ENCODE measurements around the gene DROSHA. TPM values are rescaled to one million over a fixed set of nuclear protein-coding genes. Genes with fewer than 3 reads are reported as not detected.

Gene DROSHA
- total and polyA plus RNA-seq, 2 of the 8 experiments (the other 6 are each of a cell fraction or from before 2014, with no cell fraction given) = 65.9 to 122 TPM

DNA sequence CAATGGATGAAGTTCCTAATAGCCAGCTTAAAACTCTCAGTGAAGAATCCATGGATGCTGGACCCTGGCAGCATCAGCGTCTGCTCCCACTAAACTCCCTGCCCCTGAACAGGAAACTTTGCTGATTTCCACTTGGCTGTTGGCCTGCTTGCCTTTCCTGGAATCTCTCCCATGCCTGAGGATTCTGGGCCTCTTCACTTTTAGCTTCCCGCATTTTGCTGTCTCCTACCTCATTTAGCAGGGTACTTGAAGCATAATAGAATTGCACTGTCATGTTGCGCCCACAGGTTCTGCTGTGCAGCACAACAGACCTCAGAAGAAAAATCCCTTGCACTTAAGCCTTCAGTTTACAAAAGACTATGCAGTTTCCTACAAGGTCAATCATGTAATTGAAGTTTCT, 127.6 kb downstream of the DROSHA start:
- Histone ChIP-seq H3K4me2 (ENCODE audit: insufficient read depth in 1 of 2, low read depth in 2 of 2, low read length in 2 of 2) (no peak overlapping the region), H2AFZ (ENCODE audit: low read length) (no peak overlapping the region), H3K36me3 (ENCODE audit: control insufficient read depth in 2 of 4, insufficient read depth in 4 of 4, low read length in 3 of 4) (peaks cover 2 to 39% (median 17%) of the 10 kb centered on the region in 4 experiments; a peak in 6 of 8 replicates), H3K23me2 (ENCODE audit: low read depth, low read length) (no peaks in the 10 kb centered on the region), H3K79me2 (ENCODE audit: control insufficient read depth in 1 of 2, insufficient read depth in 2 of 2, low read length in 2 of 2) (no peaks in the 10 kb centered on the region), H3K14ac (ENCODE audit: insufficient read length) (no peak overlapping the region), H3K27ac (ENCODE audit: low read depth, low read length) (no peak overlapping the region), H3K9me3 (ENCODE audit: insufficient read depth in 2 of 2, low read depth in 1 of 2, low read length in 1 of 2) (no peaks in the 10 kb centered on the region), H3K4ac (replicated peaks; ENCODE audit: insufficient read length, low read depth, low read length) (no peak overlapping the region), H3K9ac (replicated peaks in 1 of 4; ENCODE audit: extremely low read depth in 1 of 4, low read depth in 3 of 4, low read length in 3 of 4) (no peak overlapping the region), H4K20me1 (replicated peaks in 1 of 2; ENCODE audit: control insufficient read depth in 1 of 2, insufficient read depth in 2 of 2, low read length in 2 of 2) (no peaks in the 10 kb centered on the region), H3K18ac (ENCODE audit: extremely low read depth, low read length) (no peak overlapping the region), H3K4me3 (ENCODE audit: extremely low read depth in 1 of 4, insufficient read depth in 2 of 4, low read depth in 3 of 4, low read length in 4 of 4) (no peak overlapping the region), H3K27me3 (replicated peaks in 1 of 4; ENCODE audit: control insufficient read depth in 3 of 4, extremely low read depth in 1 of 4, insufficient read depth in 3 of 4, low read length in 3 of 4) (no peaks in the 10 kb centered on the region), H4K8ac (ENCODE audit: extremely low read depth, insufficient read depth, low read length) (no peak overlapping the region), H3K23ac (ENCODE audit: insufficient read length) (no peak overlapping the region), H2BK5ac (ENCODE audit: low read depth, low read length) (no peak overlapping the region), H3K4me1 (replicated peaks in 1 of 4; ENCODE audit: control insufficient read depth in 3 of 4, insufficient read depth in 4 of 4, low read length in 3 of 4) (no peaks in the 10 kb centered on the region), H2BK120ac (replicated peaks; ENCODE audit: low read depth, low read length) (no peak overlapping the region), H4K91ac (replicated peaks; ENCODE audit: insufficient read length, low read length) (no peak overlapping the region), H3K56ac (replicated peaks; ENCODE audit: insufficient read length, low read depth, low read length) (no peak overlapping the region), H3K79me1 (ENCODE audit: low read depth, low read length) (no peaks in the 10 kb centered on the region), H4K5ac (ENCODE audit: insufficient read length, low read depth, low read length) (no peak overlapping the region), H2BK15ac (ENCODE audit: low read length) (no peak overlapping the region), H2BK12ac (ENCODE audit: low read depth, low read length) (no peak overlapping the region), H2AK5ac (ENCODE audit: low read depth, low read length) (no peak overlapping the region), H2BK20ac (ENCODE audit: low read length) (no peak overlapping the region)
- WGBS, 2 experiments (ENCODE audit: extremely low coverage in 1 of 2, insufficient coverage in 1 of 2, insufficient read length in 1 of 2, insufficient replicate concordance in 2 of 2, low coverage in 1 of 2, low lambda C conversion rate in 2 of 2, missing lambda C conversion rate in 1 of 2) = 96% methylated on average over 3 of the region's 3 CpGs; no CpG with 5 or more reads in 1 of the 2 experiments
- CTCF ChIA-PET (ENCODE audit: partially characterized antibody) = no interaction called here
- POLR2A ChIA-PET (ENCODE audit: partially characterized antibody) = no interaction called here
- no peak for FAIRE-seq
- DNase-seq (ENCODE audit: low read depth in 1 of 2, low spot score in 2 of 2) = no peak
- no peak for TF ChIP-seq POLR2A (IDR thresholded peaks at IDR 0.05; ENCODE audit: control extremely low read depth in 1 of 2, low read depth in 2 of 2, low read length in 2 of 2)
- no peak for TF ChIP-seq SIRT6 (IDR thresholded peaks at IDR 0.05; ENCODE audit: low read length)
- TF ChIP-seq PHF8 (conservative IDR thresholded peaks at IDR 0.05; ENCODE audit: low read depth, low read length) = no peak
- no peak for TF ChIP-seq HDAC6 (IDR thresholded peaks at IDR 0.05; ENCODE audit: low read depth, low read length)
- TF ChIP-seq TAF7 (optimal IDR thresholded peaks at IDR 0.05; ENCODE audit: borderline replicate concordance, low read depth, low read length) = no peak
- TF ChIP-seq, protein P1, sequence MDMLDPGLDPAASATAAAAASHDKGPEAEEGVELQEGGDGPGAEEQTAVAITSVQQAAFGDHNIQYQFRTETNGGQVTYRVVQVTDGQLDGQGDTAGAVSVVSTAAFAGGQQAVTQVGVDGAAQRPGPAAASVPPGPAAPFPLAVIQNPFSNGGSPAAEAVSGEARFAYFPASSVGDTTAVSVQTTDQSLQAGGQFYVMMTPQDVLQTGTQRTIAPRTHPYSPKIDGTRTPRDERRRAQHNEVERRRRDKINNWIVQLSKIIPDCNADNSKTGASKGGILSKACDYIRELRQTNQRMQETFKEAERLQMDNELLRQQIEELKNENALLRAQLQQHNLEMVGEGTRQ (IDR thresholded peaks at IDR 0.05; ENCODE audit: low read length) = no peak
- no peak for TF ChIP-seq CHD2 (IDR thresholded peaks at IDR 0.05; ENCODE audit: low read length)
- no peak for TF ChIP-seq GTF2F1 (IDR thresholded peaks at IDR 0.05; ENCODE audit: borderline replicate concordance, low read depth, low read length)
- TF ChIP-seq CBX5 (IDR thresholded peaks at IDR 0.05; ENCODE audit: low read depth, low read length) = no peak
- TF ChIP-seq, protein P2, sequence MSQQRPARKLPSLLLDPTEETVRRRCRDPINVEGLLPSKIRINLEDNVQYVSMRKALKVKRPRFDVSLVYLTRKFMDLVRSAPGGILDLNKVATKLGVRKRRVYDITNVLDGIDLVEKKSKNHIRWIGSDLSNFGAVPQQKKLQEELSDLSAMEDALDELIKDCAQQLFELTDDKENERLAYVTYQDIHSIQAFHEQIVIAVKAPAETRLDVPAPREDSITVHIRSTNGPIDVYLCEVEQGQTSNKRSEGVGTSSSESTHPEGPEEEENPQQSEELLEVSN (IDR thresholded peaks at IDR 0.05) = no peak
- TF ChIP-seq, protein P3, sequence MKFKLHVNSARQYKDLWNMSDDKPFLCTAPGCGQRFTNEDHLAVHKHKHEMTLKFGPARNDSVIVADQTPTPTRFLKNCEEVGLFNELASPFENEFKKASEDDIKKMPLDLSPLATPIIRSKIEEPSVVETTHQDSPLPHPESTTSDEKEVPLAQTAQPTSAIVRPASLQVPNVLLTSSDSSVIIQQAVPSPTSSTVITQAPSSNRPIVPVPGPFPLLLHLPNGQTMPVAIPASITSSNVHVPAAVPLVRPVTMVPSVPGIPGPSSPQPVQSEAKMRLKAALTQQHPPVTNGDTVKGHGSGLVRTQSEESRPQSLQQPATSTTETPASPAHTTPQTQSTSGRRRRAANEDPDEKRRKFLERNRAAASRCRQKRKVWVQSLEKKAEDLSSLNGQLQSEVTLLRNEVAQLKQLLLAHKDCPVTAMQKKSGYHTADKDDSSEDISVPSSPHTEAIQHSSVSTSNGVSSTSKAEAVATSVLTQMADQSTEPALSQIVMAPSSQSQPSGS (IDR thresholded peaks at IDR 0.05; ENCODE audit: low read length) = no peak
- TF ChIP-seq SUZ12 (IDR thresholded peaks at IDR 0.05; ENCODE audit: low read length) = no peak

All from H1 (cell line).